GM23248 (cell line): ENCODE measurements around the gene CD248. TPM values are rescaled to one million over a fixed set of nuclear protein-coding genes. Genes with fewer than 3 reads are reported as not detected.

Experiments used
- DNase-seq: peaks from one replicate; pipeline ENCODE4 v3.0.0-alpha.2; 2015
- H2AFZ ChIP-seq: fragments of 200-600 bp; sonication (generic); 2 replicates; pipeline ENCODE4 v1.6.1; 2016; ENCODE audit warnings: antibody characterized with exemption
- H3F3A ChIP-seq: fragments of 200-600 bp; sonication (generic); 2 replicates; pipeline ENCODE4 v1.6.1; 2016; ENCODE audit warnings: mild to moderate bottlenecking, antibody characterized with exemption, mixed run types; ENCODE audit not compliant: insufficient read depth
- H3K27ac ChIP-seq: fragments of 200-600 bp; sonication (generic); 2 replicates; pipeline ENCODE4 v1.5.1; 2016; ENCODE audit warnings: mild to moderate bottlenecking
- H3K27me3 ChIP-seq: fragments of 200-600 bp; sonication (generic); replicated peaks from 2 replicates; pipeline ENCODE4 v1.6.1; 2016; ENCODE audit warnings: mild to moderate bottlenecking; ENCODE audit not compliant: insufficient read depth
- H3K36me3 ChIP-seq: fragments of 200-600 bp; sonication (generic); 2 replicates; pipeline ENCODE4 v1.6.1; 2016; ENCODE audit warnings: low read depth, mild to moderate bottlenecking
- H3K4me1 ChIP-seq: fragments of 200-600 bp; sonication (generic); 2 replicates; pipeline ENCODE4 v1.6.1; 2016; ENCODE audit warnings: mild to moderate bottlenecking; ENCODE audit not compliant: insufficient read depth
- H3K4me2 ChIP-seq: fragments of 200-600 bp; sonication (generic); one replicate; pipeline ENCODE4 v1.6.1; 2016; ENCODE audit warnings: mild to moderate bottlenecking; ENCODE audit not compliant: unreplicated experiment
- H3K4me3 ChIP-seq: fragments of 200-600 bp; sonication (generic); 2 replicates; pipeline ENCODE4 v1.5.1; 2016; ENCODE audit warnings: mild to moderate bottlenecking
- H3K79me2 ChIP-seq: fragments of 200-600 bp; sonication (generic); 2 replicates; pipeline ENCODE4 v1.6.1; 2016; ENCODE audit warnings: mild to moderate bottlenecking; ENCODE audit not compliant: insufficient read depth
- H3K9ac ChIP-seq: fragments of 200-600 bp; sonication (generic); 2 replicates; pipeline ENCODE4 v1.6.1; 2016; ENCODE audit warnings: mild to moderate bottlenecking
- H3K9me2 ChIP-seq: fragments of 200-600 bp; sonication (generic); 2 replicates; pipeline ENCODE4 v1.6.1; 2016; ENCODE audit warnings: mixed run types, mild to moderate bottlenecking, moderate library complexity; ENCODE audit not compliant: insufficient read depth
- H3K9me3 ChIP-seq: fragments of 200-600 bp; sonication (generic); one replicate; pipeline ENCODE4 v1.6.1; 2017; ENCODE audit warnings: low read depth
- H4K20me1 ChIP-seq: fragments of 200-600 bp; sonication (generic); 2 replicates; pipeline ENCODE4 v1.6.0; 2016; ENCODE audit not compliant: insufficient read depth
- EZH2 ChIP-seq: fragments of 200-600 bp; sonication (generic); IDR thresholded peaks from 2 replicates; pipeline ENCODE4 v1.6.1; 2018; ENCODE audit warnings: antibody characterized with exemption, mild to moderate bottlenecking; ENCODE audit not compliant: insufficient read depth, poor library complexity, severe bottlenecking
- EZH2phosphoT487 ChIP-seq: fragments of 200-600 bp; sonication (generic); IDR thresholded peaks from 2 replicates; pipeline ENCODE4 v1.6.1; 2018; ENCODE audit warnings: antibody characterized with exemption, moderate library complexity, mild to moderate bottlenecking, low read depth; ENCODE audit not compliant: insufficient read depth
- WGBS, 2 experiments: methylation state at CpG; one replicate each; pipeline ENCODE4 v1.1.6; 2015 to 2017; ENCODE audit warnings: low lambda C conversion rate in 2 of 2, low coverage in 1 of 2; ENCODE audit errors: missing lambda C conversion rate in 2 of 2; 5-methylcytosine and 5-hydroxymethylcytosine counted together
- in situ Hi-C: fragments of 300-500 bp; cut with MboI; formaldehyde crosslinking; loops from 2 replicates; pipeline ENCODE4 v1.15.0; 2020
- polyA plus RNA-seq: library from polyadenylated mRNA; unstranded; fragments of >200 nt; fragmentation: Nextera tagmentation; extraction: Ambion mirVana; gene quantifications from 2 replicates; pipeline ENCODE4 v1.2.1, GENCODE V29; 2016
- total RNA-seq: library from RNA; depleted of rRNA; stranded (reverse); fragments of >200 nt; shearing (Covaris generic); gene quantifications from 2 replicates; pipeline ENCODE4 v1.2.3, GENCODE V29; 2014; rRNA removed

CD248 gene
- total and polyA plus RNA-seq, 2 experiments from 2014 or later = 212 to 616 TPM

- no peak overlapping the region for H3K4me3 ChIP-seq
- H2AFZ ChIP-seq = no peak overlapping the region
- no peaks in the 10 kb centered on the region for H3K36me3 ChIP-seq
- H4K20me1 ChIP-seq = 0 out of 2 replicates have a peak, but pooled peaks cover 5% of the 10 kb centered on the region
- WGBS, 2 experiments = 93 to 97% methylated on average over 17 to 25 of the region's 26 CpGs
- in situ Hi-C loops = no loop called here
- TF ChIP-seq EZH2phosphoT487 = no peak
- no peak for TF ChIP-seq EZH2
- no peaks in the 10 kb centered on the region for H3F3A ChIP-seq
- no peak overlapping the region for H3K27ac ChIP-seq
- H3K9me2 ChIP-seq = no peaks in the 10 kb centered on the region
- 0 out of 2 replicates have a peak, but pooled peaks cover 7% of the 10 kb centered on the region for H3K4me1 ChIP-seq
- no peaks in the 10 kb centered on the region for H3K9me3 ChIP-seq
- DNase-seq = no peak
- no peaks in the 10 kb centered on the region for H3K27me3 ChIP-seq
- H3K79me2 ChIP-seq = peaks cover 21% of the 10 kb centered on the region
- no peak overlapping the region for H3K4me2 ChIP-seq
- no peak overlapping the region for H3K9ac ChIP-seq
Measured at GRCh38 chr11:66265531-66266377, 51.1 kb downstream of the CD248 start.

GRCh38 chr11:66264914-66265313, 51.9 kb downstream of the CD248 start:
- Histone ChIP-seq H3K4me3 (no peak overlapping the region), H3K9me2 (no peaks in the 10 kb centered on the region), H3K9ac (no peak overlapping the region), H3F3A (no peaks in the 10 kb centered on the region), H3K36me3 (0 out of 2 replicates have a peak, but pooled peaks cover 3% of the 10 kb centered on the region), H3K79me2 (peaks cover 13% of the 10 kb centered on the region), H3K27me3 (no peaks in the 10 kb centered on the region), H4K20me1 (no peaks in the 10 kb centered on the region), H2AFZ (no peak overlapping the region), H3K9me3 (no peaks in the 10 kb centered on the region), H3K4me2 (no peak overlapping the region), H3K27ac (no peak overlapping the region), H3K4me1 (0 out of 2 replicates have a peak, but pooled peaks cover 5% of the 10 kb centered on the region)
- in situ Hi-C loops = no loop called here
- TF ChIP-seq EZH2 (no peak), EZH2phosphoT487 (no peak)
- WGBS, 2 experiments = 66 to 76% methylated on average over 11 of the region's 12 CpGs
- DNase-seq = peak; percentile 25

Other genes starting within 250 kb of the CD248 start
- gene PACS1, start 246.8 kb downstream of the CD248 start, total RNA-seq = 44.6 and 48.9 TPM in 2 replicates
- gene PACS1, start 246.8 kb downstream of the CD248 start, polyA plus RNA-seq = 33.2 and 36.0 TPM in 2 replicates
- gene KLC2, start 59.3 kb downstream of the CD248 start, total RNA-seq = 21.9 and 25.5 TPM in 2 replicates
- gene KLC2, start 59.3 kb downstream of the CD248 start, polyA plus RNA-seq = 17.1 and 19.7 TPM in 2 replicates
- gene RAB1B, start 48.4 kb downstream of the CD248 start, total RNA-seq = 146 and 151 TPM in 2 replicates
- gene RAB1B, start 48.4 kb downstream of the CD248 start, polyA plus RNA-seq = 86.7 and 92.1 TPM in 2 replicates
- 1.4 TPM in 1 of 2 replicates, not detected in the other for gene CNIH2, start 38.9 kb downstream of the CD248 start, total RNA-seq
- gene CNIH2, start 38.9 kb downstream of the CD248 start, polyA plus RNA-seq = 0.39 and 0.50 TPM in 2 replicates
- 193 and 222 TPM in 2 replicates for gene YIF1A, start 27.9 kb downstream of the CD248 start, total RNA-seq
- 259 and 284 TPM in 2 replicates for gene YIF1A, start 27.9 kb downstream of the CD248 start, polyA plus RNA-seq
- 0.54 TPM in 1 of 2 replicates, not detected in the other for gene TMEM151A, start 25.1 kb downstream of the CD248 start, total RNA-seq
- 0.19 and 0.33 TPM in 2 replicates for gene TMEM151A, start 25.1 kb downstream of the CD248 start, polyA plus RNA-seq
- 37.7 and 44.0 TPM in 2 replicates for gene RIN1, start 19.4 kb upstream of the CD248 start, total RNA-seq
- gene RIN1, start 19.4 kb upstream of the CD248 start, polyA plus RNA-seq = 16.8 and 19.1 TPM in 2 replicates
- 48.7 and 65.9 TPM in 2 replicates for gene BRMS1, start 28.1 kb upstream of the CD248 start, total RNA-seq
- gene BRMS1, start 28.1 kb upstream of the CD248 start, polyA plus RNA-seq = 45.9 and 46.2 TPM in 2 replicates
- 32.0 and 45.3 TPM in 2 replicates for gene B4GAT1, start 30.6 kb upstream of the CD248 start, total RNA-seq
- gene B4GAT1, start 30.6 kb upstream of the CD248 start, polyA plus RNA-seq = 23.9 and 26.0 TPM in 2 replicates
- not detected in 2 replicates for gene SLC29A2, start 54.7 kb upstream of the CD248 start, total RNA-seq
- not detected in 2 replicates for gene SLC29A2, start 54.7 kb upstream of the CD248 start, polyA plus RNA-seq
- gene NPAS4, start 104.0 kb upstream of the CD248 start, total RNA-seq = not detected in 2 replicates
- not detected in 2 replicates for gene NPAS4, start 104.0 kb upstream of the CD248 start, polyA plus RNA-seq
- 36.7 and 53.5 TPM in 2 replicates for gene MRPL11, start 121.8 kb upstream of the CD248 start, total RNA-seq
- 75.7 and 76.6 TPM in 2 replicates for gene MRPL11, start 121.8 kb upstream of the CD248 start, polyA plus RNA-seq
- 8.1 and 10.5 TPM in 2 replicates for gene PELI3, start 149.9 kb upstream of the CD248 start, total RNA-seq
- 5.3 and 5.8 TPM in 2 replicates for gene PELI3, start 149.9 kb upstream of the CD248 start, polyA plus RNA-seq
- gene DPP3, start 163.4 kb upstream of the CD248 start, total RNA-seq = 50.8 and 64.1 TPM in 2 replicates
- 33.5 and 34.7 TPM in 2 replicates for gene DPP3, start 163.4 kb upstream of the CD248 start, polyA plus RNA-seq
- 39.1 and 58.8 TPM in 2 replicates for gene BBS1, start 193.6 kb upstream of the CD248 start, total RNA-seq
- 20.2 and 23.0 TPM in 2 replicates for gene BBS1, start 193.6 kb upstream of the CD248 start, polyA plus RNA-seq
- gene ZDHHC24, start 229.0 kb upstream of the CD248 start, total RNA-seq = 20.8 and 27.3 TPM in 2 replicates
- gene ZDHHC24, start 229.0 kb upstream of the CD248 start, polyA plus RNA-seq = 22.3 and 23.5 TPM in 2 replicates
- gene ACTN3, start 229.9 kb upstream of the CD248 start, total RNA-seq = not detected in 2 replicates
- gene ACTN3, start 229.9 kb upstream of the CD248 start, polyA plus RNA-seq = not detected in 2 replicates